NCI-H1048 (cell line): Measurements from ENCODE around the gene VPS45.

Experiments
- DNase-seq: peaks from one replicate; lab custom pipeline; 2025; lab: John Stamatoyannopoulos, UW

The VPS45 gene

GRCh38 chr1:150073516-150073915 lies 5.9 kb downstream of the VPS45 start:
- no peak for DNase-seq

GRCh38 chr1:150076066-150076465 lies 8.5 kb downstream of the VPS45 start:
- DNase-seq: no peak

DNA sequence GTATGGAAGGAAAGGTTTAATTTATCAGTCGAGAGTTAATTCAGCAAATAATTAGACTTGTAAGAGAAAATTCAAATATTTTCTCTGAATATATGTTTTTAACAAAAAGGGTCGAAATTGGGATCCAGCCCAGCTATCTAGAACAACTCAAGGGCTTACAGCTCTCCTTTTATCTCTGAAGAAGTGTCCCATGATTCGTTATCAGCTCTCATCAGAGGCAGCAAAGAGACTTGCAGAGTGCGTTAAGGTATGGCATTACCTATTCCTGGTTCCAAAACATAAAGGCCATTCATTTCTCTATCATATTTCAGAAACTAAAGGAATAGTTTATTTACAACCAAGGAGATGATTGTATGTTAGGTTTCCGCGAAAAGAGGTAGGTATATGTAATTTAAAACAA lies 9.4 kb downstream of the VPS45 start:
- DNase-seq: no peak

DNA sequence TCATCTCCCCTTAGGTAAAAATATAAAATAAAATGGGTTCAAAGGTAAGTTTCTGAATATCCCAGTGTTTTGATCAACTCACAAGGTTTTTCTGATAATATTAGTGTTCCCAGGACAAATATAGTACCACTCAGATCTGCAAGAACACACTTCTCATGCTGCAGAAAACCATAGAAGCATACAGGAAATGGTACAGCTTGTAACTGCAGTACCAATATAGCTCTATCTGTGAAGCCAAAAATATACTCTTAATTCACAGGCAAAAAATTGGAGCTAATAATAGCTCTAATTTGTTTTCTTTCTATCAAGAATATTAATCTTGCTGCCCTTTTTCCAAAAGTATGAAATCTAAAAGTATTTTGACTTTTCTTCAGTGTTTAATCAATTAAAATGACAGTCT lies 13.2 kb downstream of the VPS45 start:
- DNase-seq: no peak

DNA sequence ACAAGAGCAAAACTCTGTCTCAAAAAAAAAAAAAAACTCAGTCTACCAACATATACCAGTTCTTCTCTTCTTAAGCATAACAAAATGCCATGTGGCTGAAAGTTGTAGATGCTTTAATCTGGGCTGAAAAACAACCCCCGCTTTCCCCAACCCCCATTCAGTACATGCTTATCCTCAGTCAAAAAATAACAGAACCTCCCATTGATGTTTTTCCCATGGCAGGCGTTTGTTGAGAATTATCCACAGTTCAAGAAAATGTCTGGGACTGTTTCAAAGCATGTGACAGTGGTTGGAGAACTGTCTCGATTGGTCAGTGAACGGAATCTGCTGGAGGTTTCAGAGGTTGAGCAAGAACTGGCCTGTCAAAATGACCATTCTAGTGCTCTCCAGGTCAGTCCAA lies 14.9 kb downstream of the VPS45 start:
- no peak for DNase-seq

GRCh38 chr1:150083907-150084306 lies 16.3 kb downstream of the VPS45 start:
- DNase-seq: no peak

DNA sequence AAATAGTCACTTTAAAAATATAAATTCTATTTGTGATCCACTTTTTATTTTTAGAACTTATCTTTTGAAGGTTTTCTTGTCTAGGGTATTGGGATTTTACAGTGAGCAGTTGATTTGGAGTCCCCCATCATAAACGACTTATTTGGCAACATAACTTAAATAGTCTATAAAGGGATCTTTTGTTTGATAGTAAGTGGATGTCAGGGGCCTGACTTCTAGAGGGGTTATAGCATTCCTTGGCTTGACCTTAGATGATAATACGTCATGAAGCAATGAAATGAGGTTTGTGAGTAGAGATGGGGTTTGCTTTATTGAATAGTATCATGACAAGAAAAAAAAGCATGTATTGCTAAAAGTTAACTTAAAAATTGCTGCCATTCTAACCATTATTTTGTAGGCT lies 17.8 kb downstream of the VPS45 start:
- DNase-seq: no peak

DNA sequence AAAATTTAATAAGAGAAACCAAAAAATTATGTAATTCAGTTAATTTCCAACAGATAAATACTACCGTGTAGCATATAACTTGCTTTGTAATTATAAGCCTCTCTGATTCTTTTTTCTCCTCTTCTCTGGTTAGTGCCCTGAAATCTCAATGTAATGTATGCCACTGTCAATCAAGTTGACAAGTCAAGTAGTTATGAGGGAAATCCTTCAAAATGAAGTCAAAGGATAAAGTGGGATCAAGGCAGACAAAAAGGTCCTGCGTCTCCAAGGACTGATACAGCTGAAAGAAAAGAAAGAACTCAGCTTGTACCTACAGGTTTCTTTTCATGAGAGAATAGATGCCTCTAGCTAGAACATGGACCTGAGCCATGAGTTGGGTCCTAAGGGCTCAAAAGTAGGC lies 19.8 kb downstream of the VPS45 start:
- DNase-seq: no peak

- DNase-seq: no peak
These were observed 22.4 kb downstream of the VPS45 start for GRCh38 chr1:150089846-150090520.

- DNase-seq: no peak
These were observed 24.7 kb downstream of the VPS45 start for GRCh38 chr1:150092180-150092791.

GRCh38 chr1:150093805-150094204 lies 26.2 kb downstream of the VPS45 start:
- no peak for DNase-seq

- DNase-seq: no peak
These were observed 27.2 kb downstream of the VPS45 start for GRCh38 chr1:150094734-150095265.

DNA sequence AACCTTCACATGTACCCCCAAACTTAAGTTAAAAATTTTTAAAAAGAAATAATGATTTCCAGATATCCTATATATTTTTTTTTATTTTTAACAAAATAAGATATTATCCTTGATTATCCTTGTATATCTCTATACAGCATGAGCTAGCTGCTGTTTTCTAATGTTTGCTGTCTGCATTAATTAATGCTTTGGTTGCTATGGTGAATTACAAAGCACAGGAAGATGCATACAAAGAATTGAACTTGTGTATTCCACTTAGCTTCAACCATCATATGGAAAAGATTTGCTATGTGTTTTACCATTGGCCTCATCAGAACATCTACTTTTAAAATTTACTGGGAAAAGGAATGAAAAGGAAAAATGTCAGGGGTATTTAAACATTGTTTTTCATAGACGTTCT lies 35.4 kb downstream of the VPS45 start:
- DNase-seq: no peak

- DNase-seq: no peak
These were observed 38.8 kb downstream of the VPS45 start for GRCh38 chr1:150106341-150106740.

DNA sequence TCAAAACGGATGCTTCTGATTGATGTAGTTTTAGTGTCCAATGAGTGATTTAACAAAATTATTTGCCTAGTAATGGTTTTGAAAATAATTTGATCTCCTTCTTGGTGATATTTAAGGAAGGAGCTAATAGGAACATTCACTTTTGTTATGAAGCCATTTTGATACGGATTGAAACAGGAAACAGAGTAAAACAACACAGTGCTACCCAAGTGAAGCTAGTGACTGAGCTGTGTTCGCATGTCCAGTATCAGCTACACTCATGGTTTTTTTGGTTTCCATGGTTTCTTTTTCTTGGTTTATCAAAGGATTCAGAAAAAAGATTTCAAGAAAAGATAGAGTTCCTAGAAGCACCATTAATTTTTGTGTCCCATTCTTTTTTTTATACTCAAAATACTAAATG lies 42.0 kb downstream of the VPS45 start:
- DNase-seq: no peak

GRCh38 chr1:150110116-150110515 lies 42.5 kb downstream of the VPS45 start:
- no peak for DNase-seq

DNA sequence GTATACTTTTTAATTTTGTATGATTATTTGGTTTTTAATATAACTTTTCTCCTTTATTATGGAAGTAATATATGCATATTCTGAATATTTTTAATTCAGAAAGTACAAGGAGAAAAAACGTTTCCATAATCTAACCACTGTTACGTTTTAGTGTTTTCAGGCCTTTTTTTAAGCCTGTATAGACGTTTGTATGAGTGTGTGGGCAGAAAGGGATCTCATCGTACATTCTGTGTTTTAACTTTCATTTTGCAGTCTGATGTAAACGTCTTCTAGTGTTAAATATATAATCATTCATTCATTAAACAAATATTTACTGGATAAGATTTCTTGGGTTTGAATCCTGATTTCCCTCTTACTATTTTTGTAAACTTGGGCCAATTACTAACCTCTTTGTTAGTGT lies 44.1 kb downstream of the VPS45 start:
- DNase-seq: no peak

GRCh38 chr1:150115121-150115520 lies 47.5 kb downstream of the VPS45 start:
- no peak for DNase-seq

GRCh38 chr1:150118716-150119115 lies 51.1 kb downstream of the VPS45 start:
- no peak for DNase-seq

- DNase-seq: no peak
These were observed 53.8 kb downstream of the VPS45 start for GRCh38 chr1:150121236-150121862.

GRCh38 chr1:150126811-150127210 lies 59.2 kb downstream of the VPS45 start:
- no peak for DNase-seq

DNA sequence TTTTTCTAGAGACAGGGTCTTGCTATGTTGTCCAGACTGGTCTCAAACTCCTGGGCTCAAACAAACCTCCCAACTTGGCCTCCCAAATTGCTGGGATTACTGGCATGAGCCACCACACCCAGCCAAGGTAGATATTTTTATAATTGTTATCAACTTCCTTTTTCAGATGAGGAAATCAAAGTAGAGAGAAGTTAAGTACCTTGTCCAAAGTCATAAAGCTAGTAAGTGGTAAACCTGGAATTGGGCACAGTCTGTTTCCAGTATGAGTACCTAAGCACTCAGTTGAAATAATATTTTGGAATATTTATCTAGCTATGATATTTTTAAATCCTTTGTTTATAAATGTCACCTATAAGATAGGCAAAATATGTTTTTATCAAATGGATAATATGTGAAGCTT lies 59.9 kb downstream of the VPS45 start:
- no peak for DNase-seq

- DNase-seq: no peak
These were observed 60.3 kb downstream of the VPS45 start for GRCh38 chr1:150127868-150128267.
